ENCODE data around the gene IFIT1B.

GRCh38 chr10:89330537-89331212, 47.2 kb upstream of the IFIT1B start:
- TF ChIP-seq, protein P1, sequence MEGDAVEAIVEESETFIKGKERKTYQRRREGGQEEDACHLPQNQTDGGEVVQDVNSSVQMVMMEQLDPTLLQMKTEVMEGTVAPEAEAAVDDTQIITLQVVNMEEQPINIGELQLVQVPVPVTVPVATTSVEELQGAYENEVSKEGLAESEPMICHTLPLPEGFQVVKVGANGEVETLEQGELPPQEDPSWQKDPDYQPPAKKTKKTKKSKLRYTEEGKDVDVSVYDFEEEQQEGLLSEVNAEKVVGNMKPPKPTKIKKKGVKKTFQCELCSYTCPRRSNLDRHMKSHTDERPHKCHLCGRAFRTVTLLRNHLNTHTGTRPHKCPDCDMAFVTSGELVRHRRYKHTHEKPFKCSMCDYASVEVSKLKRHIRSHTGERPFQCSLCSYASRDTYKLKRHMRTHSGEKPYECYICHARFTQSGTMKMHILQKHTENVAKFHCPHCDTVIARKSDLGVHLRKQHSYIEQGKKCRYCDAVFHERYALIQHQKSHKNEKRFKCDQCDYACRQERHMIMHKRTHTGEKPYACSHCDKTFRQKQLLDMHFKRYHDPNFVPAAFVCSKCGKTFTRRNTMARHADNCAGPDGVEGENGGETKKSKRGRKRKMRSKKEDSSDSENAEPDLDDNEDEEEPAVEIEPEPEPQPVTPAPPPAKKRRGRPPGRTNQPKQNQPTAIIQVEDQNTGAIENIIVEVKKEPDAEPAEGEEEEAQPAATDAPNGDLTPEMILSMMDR (IDR thresholded peaks at IDR 0.05; ENCODE audit: control extremely low read depth in 1 of 3, insufficient read depth in 1 of 3, low read depth in 1 of 3, low read length in 3 of 3) = no peak
- TF ChIP-seq HDAC2 (IDR thresholded peaks at IDR 0.05; ENCODE audit: borderline replicate concordance in 1 of 2, low read depth in 2 of 2, low read length in 2 of 2) (no peak), PHF8 (conservative IDR thresholded peaks at IDR 0.05; ENCODE audit: low read depth, low read length) (no peak), TEAD4 (IDR thresholded peaks at IDR 0.05; ENCODE audit: low read depth, low read length) (no peak)

Measured in H1 (cell line).